ENCODE data around the gene IKBKG.
"Not testable (repeated sequence)": the region's sequence is repeated elsewhere in the genome, so short reads cannot be mapped to it uniquely, and the experiment has no call there.

IKBKG gene

DNA sequence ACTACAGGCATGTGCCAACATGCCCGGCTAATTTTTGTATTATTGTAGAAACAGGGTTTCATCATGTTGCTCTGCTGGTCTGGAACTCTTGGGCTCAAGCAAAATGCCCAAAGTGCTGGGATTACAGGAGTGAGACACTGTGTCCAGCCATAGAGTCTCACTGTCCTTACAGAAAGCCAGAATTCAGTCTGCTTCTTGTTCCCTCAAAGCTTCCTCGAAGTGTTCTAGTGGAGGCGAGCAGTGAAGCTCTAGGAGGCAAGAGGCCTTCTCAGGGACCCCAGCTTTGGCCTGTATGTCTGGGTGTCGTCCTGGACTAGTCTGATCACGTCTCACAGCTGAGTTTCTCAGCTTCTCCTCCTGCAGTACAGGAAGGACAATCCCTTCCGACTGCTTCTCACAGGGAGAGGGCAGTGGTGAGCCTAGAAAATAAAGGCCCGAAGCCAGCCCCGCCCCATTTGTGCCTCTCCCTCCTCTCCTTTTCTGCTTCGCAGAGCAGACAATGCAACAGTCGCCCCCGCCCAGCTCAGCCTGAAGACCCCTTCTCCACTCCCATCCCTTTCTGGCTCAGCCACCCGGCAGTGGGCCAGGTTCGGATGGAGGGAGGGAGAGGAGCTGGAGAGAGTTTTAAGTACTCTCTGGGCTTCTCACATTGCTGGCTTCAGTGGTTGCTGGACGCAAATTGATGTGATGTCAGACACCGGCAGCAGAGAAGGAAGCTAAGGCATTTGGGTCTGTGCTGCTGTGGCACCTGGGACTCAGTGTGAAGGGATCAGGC lies 20.3 kb upstream of the IKBKG start:
- peak; percentile 74 for DNase-seq

DNA sequence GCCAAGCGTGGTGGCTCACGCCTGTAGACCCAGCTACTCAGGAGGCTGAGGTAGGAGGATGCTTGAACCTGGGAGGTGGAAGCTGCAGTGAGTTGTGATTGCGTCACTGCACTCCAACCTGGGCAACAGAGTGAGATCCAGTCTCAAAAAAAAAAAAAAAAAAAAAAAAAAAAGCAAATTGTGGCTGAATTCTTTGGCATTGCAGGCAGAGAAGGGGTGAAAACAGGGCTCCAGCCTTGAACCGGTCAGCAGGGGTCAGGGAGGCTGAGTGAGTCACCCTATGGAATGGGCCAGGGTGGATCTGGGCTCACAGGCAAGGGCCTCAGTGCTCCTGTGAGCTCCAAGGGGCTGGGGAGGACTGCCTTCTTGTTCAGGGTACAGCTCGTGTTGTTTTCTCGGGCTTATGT lies 18.2 kb upstream of the IKBKG start:
- no peak for DNase-seq

GRCh38 chrX:154530286-154530685 lies 17.1 kb upstream of the IKBKG start:
- no peak for DNase-seq

- no peak for DNase-seq
Observed at GRCh38 chrX:154531626-154532025, 15.8 kb upstream of the IKBKG start.

- DNase-seq, result no peak
Observed at GRCh38 chrX:154532690-154533089, 14.7 kb upstream of the IKBKG start.

DNA sequence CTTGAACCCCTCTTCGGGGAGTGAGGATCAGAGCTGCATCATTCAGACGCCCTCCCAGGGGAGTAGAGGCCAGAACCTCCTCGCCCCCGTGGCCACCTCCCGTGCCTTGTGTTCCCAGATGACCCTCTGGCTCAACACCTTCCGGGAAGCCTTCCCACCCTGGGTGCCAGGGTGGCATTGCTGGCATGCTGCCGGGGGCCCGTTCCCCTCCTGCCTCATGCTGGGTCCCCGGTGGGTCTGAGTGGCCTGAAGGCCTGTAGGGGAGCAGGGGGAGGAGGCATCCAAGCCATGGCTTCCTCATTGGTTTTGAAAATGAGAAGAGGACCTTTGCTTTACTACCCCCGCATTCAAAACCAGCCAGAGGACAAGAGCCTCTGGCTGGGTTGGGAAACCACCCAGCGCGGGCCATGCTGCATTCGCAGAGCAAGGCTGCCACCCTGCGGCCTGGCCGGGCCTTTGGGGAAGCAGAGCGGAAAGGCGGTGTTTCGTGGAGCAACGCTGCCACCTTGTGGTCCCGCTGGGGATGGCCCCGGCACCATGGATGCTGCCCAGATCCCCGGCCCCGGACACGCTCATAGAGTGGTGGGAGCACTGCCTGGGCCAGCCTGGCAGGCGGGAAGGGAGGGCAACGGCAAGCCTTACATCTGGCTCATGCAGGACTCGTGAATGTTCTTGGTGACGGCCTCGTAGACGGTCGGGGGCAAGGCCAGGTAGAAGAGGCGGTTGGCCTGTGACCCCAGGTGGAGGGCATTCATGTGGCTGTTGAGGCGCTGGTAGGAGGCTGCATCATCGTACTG lies 12.7 kb upstream of the IKBKG start:
- peak; percentile 69 for DNase-seq

- DNase-seq, result no peak
Observed at GRCh38 chrX:154535892-154536291, 11.5 kb upstream of the IKBKG start.

- no peak for DNase-seq
Observed at GRCh38 chrX:154539077-154539476, 8.3 kb upstream of the IKBKG start.

DNA sequence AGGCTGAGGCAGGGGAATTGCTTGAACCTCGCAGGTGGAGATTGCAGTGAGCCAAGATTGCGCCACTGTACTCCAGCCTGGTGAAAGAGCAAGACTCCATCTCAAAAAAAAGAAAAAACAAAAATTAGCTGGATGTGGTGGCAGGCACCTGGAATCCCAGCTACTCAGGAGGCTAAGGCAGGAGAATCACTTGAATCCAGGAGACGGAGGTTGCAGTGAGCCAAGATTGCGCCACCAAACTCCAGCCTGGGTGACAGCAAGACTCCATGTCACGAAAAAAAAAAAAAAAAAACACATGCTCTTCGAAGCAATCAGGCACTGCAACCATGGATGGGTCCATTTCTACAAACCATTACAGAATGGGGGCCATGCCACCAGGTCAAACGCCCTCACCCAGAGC lies 7.1 kb upstream of the IKBKG start:
- DNase-seq, result not testable (repeated sequence)

- no peak for DNase-seq
Observed at GRCh38 chrX:154540897-154541535, 6.4 kb upstream of the IKBKG start.

DNA sequence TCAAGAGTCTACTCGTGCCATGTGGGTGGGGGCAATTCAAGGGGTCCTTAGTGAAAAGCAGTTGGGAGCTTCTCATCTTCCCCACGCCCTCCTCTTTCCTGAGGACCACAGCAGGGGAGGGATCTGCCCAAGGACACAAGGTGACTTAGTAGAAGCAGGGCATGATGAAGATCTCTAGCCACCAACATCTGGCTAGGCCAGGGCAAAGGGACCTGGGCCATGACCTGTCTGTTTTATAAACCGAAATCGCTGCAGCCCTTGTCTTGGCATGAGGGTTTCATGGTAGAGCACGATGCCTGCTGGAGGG lies 5.9 kb upstream of the IKBKG start:
- DNase-seq, result no peak

- no peak for DNase-seq
Observed at GRCh38 chrX:154541896-154542722, 5.3 kb upstream of the IKBKG start.

DNA sequence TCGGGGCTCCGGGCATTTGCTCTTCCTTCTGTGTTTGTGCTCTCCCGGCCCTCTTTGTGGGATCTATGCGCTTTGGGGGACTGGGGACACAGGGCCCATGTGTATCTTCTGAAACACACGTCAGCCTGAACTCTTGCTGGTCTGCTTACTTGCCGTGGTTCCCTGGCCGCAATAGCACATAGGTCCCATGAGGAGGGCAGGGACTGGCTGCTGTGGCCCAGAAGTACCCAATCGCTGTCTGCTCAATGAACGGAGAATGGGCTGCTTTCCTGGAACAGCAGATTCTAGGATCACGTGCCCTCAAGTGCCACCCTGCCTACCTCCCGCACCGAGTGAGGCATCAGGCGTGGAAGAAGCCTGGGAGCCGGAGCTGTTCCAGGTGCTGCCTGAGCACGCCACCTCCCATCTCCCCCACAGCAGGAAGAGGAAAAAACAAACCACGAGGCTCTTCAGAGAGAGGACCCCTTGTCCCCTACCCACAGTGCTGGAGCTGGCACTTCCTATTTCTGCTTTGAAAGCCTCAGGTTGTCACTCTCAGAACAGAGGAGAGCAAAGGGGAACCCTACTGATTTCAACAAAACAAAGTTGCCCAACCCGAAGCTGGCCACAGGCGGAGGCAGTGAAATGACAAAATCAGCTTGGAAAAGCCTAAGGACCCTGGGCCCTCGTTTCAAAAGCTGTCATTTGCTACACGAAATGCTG lies 4.5 kb upstream of the IKBKG start:
- no peak for DNase-seq

DNA sequence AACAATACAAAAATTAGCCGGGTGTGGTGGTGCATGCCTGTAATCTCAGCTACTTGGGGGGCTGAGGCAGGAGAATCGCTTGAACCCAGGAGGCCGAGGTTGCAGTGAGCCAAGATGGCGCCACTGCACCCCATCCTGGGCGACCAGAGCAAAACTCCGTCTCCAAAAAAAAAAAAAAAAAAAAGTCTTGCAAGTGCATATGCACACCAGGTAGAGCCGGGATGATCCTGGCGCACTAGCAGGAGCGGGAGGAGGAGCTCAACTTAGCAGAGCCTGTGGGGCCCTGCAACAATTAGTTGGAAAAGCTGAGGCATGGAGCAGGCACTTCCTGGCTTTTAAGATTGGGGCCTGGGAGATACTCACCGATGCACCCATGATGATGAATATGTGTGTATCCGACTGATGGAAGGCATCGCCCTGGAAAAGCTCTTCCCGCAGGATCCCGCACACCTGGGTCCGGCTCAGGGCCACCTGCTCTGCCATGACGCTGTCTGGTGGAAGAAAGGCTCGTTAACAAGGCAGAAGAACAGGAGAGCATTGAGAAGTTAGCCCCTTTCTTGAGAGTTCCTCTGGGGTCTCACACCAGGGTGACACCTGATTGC lies 1.6 kb upstream of the IKBKG start:
- no peak for DNase-seq

DNA sequence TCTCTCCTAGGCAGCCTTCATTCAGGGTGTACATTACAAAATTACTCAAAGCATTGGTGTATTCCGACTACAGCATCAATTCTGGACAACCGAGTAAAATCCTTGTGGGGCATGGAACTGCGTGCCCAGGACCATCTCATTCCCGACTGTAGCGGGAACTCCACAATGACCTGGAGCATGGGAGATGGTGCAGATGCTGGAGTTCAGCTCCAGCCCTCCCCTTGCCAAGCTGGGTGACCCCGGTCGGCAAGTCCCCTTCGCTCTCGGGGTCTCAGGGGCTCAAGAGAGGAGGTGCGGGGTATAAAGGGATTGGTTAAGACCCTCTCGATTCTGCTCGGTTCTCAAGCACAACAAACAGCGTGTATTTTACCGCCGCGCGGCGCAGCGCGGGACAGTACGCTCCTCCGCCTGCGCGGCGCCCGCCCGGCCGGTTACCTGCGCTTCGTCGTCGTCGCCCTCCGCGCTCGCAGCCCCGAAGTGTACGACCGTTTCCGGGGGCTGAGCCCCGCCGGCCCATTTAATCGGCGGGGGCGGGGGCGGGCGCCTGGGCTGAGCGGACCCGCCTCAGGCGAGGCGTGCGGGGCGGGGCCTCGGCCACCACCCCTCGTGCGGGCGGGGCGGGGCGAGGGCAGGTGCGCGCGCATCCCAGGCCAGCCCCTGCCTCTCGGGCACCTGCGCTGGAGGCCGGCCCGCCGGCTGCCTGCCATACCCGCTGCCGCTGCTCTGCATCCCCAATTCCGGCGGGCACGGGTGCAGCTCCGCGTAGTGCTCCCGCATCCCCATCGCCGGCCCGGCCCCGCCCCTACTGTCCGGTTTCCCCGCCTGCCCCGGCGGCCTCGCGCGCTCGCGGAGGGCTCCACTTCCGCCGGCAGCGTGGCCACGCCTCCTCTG lies 821 bp upstream of the IKBKG start, which contains the start of gene G6PD:
TSS of gene G6PD (minus strand) at position 493 of the 891 bp plus-strand sequence. CDS start 691 bp downstream, outside the sequence.
- peak; percentile 50 for DNase-seq

DNA sequence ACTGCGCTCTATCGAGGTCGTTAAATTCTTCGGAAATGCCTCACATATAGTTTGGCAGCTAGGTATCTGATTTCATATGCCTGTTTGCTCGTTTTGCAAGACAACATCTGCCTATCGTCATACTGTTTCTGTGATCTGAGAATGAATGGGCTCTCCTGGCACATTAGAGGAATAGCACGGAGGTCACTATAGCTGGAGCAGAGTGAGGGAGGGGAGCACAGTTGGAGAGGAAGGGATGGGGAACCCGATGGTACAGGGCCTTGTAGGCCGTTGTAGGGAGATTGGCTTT lies 552 bp downstream of the IKBKG start:
- no peak for DNase-seq

DNA sequence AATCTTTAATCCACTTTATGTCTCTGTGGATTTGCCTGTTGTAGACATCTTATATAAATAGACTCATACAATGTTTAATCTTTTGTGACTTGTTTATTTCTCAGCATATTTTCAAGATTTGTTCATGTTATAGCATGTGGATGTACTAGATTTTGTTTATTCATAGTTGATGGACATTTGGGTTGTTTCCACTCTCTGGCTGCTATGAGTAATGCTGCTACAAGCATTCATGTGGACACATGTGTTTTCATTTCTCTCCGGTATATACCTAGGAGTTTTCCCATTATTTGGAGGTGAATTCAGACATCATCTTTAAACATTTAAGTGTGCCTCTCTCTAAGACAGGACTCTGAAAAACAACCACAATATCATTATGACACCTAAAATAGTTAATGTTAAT lies 2.3 kb downstream of the IKBKG start:
- DNase-seq, result no peak

DNA sequence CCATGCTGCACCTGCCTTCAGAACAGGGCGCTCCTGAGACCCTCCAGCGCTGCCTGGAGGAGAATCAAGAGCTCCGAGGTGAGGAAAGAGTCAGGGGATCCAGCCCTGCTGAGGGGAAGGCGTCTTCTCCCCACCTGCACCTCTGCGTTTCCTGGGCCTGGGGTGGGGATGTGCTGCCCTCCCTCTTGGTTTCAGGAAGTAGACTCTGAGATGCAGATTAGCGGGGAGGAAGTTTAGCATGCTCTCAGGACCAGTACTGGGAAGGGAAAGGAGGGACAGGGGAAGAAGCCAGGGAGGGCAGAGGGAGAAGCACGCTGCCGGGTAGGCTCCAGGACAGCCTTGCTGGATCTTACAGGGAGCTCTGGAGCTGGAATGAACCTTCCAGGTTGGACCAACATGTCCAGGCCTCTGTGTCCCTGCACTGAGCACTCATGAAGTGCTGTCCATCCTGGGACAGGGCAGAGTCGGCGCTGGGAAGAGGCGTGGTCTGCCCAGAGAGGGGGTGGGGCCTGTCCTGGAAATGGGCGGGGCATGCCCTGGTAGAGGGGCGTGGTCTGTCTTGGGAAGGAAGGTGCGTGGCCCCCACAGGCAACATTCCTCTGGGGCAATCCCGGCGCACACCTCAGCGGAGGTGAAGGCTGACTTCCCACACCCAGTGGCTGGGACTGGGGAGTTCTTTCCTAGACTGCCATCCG lies 4.8 kb downstream of the IKBKG start:
- not testable (repeated sequence) for DNase-seq

GRCh38 chrX:154558060-154558690 lies 10.8 kb downstream of the IKBKG start:
- DNase-seq, result not testable (repeated sequence)

DNA sequence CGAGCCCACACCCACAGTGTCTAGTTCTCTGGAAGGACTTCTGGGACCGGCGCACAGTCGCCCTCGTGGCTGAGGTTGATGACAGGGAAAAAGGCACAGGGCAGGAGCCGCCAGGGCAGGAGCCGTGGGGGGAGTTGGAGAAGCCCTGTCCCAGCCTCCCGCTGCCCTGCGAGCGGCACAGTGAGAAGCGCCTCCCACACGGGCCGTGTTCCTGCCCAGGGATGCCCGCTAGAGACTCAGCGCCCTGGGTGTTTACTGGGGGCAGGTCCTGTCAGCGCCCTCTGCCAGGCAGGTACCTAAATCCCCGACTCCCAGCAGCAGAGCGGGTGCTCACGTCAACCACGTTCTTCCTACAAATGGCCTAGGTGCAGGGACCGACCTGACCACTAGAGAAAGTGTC lies 11.5 kb downstream of the IKBKG start:
- not testable (repeated sequence) for DNase-seq
